Stimulated activated CD4-positive, alpha-beta T cell treated with anti-CD3 and anti-CD28 coated beads, Interleukin-2, amount 100 ng/mL, for 4 hours (primary cell): ENCODE measurements around the gene HMGCR.

ENCODE experiments used
- DNase-seq: peaks from one replicate; pipeline ENCODE4 v3.0.0-alpha.2; 2020; ENCODE audit warnings: low read depth

The HMGCR gene

GRCh38 chr5:75340714-75341478, 3.9 kb downstream of the HMGCR start:
- DNase-seq = no peak

- DNase-seq = no peak
Measured at GRCh38 chr5:75341934-75342333, 4.9 kb downstream of the HMGCR start.

DNA sequence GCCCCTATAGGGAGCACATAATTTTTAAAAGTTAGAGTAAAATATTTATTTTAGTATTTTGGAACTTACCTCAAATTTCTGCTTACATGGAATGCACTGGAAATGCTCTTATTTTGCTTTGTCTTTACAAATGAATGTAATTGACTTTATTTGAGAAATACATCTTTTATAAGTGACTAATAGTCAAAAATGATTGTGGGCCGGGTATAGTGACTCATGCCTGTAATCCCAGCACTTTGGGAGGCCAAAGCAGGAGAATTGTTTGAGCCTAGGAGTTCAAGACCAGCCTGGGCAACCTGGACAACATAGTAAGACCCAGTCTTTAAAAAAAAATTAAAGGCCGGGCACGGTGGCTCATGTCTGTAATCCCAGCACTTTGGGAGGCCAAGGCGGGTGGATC, 5.8 kb downstream of the HMGCR start:
- no peak for DNase-seq

GRCh38 chr5:75348241-75348640, 11.2 kb downstream of the HMGCR start:
- DNase-seq = no peak

GRCh38 chr5:75349663-75350062, 12.6 kb downstream of the HMGCR start:
- no peak for DNase-seq

DNA sequence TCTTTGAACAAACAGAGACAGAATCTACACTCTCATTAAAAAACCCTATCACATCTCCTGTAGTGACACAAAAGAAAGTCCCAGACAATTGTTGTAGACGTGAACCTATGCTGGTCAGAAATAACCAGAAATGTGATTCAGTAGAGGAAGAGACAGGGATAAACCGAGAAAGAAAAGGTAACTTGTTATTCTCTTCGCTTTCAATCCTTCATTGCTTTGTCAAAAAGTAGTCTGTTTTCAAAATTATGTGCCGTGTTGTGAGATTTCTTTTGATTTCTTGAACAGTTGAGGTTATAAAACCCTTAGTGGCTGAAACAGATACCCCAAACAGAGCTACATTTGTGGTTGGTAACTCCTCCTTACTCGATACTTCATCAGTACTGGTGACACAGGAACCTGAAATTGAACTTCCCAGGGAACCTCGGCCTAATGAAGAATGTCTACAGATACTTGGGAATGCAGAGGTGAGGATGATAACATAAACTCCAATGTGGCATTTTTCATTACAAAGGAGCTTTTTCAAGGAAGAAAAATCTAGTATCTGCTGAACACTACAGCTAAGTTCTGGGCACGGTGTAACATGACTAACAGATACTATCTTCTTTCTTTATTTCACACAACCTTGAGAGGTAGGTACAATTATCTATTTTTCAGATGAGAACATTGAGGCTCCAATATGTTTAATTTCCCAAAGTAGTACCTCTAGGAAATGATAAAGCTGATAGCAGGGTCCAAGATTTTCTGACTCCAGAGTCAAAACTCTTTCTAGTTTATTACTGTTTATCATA, 14.3 kb downstream of the HMGCR start:
- no peak for DNase-seq

DNA sequence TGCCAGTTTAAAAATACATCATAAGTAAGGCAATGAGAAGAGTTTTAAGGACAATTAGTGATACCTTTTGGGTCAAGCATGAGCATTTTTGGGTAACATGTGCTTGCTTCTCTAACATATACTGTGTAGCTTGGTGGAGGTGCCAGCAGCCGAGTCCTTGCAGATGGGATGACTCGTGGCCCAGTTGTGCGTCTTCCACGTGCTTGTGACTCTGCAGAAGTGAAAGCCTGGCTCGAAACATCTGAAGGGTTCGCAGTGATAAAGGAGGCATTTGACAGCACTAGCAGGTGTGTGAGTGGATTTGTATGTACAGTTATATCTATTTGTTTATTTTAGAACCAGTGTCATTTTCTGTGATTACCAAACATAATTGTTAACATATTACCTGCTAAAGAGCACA, 18.2 kb downstream of the HMGCR start:
- DNase-seq = no peak

DNA sequence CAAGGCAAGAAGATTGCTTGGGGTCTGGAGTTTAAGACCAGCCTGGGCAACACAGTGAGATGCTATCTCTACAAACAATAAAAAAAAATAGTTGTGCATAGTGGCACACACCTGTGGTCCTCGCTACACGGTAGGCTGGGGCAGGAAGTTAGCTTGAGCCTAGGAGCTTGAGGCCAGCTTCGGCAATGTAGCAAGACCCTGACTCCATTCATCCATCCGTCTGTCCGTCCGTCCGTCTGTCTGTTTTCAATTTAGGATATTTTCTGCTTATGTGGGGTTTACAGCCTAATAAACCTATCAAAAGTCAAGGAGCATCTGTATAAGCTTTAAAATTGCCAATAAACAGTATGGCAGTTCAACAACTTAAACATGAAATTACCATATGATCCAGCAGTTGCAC, 19.7 kb downstream of the HMGCR start:
- no peak for DNase-seq

- DNase-seq = no peak
Measured at GRCh38 chr5:75358117-75358516, 21.1 kb downstream of the HMGCR start.

DNA sequence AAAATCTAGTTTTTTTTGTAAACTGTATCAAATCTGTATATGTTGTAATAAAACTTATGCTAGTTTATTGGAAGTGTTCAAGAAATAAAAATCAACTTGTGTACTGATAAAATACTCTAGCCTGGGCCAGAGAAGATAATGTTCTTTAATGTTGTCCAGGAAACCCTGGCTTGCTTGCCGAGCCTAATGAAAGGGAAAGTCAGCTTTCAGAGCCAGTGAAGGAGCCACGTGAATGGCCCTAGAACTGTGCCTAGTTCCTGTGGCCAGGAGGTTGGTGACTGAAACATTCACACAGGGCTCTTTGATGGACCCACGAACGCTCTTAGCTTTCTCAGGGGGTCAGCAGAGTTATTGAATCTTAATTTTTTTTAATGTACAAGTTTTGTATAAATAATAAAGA, 24.3 kb downstream of the HMGCR start:
- no peak for DNase-seq

DNA sequence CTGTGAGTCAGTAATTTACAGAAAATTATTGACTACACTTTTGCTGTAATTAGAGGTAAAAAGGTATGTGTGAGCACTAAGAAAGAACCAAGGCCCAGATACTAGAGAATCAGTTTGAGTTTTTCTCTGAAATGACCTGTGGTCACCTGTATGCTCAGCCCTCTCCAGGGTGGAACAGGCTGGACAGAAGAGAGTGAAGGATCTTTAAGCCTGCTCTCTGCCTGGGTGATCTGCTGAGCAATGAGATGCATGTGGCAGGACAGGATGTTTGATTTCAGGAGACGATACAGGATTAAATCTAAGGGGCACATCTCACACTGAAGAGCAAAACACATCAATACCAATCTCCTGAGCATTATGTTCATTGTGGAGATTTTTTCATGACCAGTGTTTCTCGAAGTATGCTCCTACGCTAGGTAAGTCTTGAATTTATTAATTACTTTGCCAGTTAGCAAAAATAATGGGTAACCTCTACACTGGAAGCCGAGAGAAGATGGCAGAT, 25.5 kb downstream of the HMGCR start:
- no peak for DNase-seq

GRCh38 chr5:75363111-75363510, 26.1 kb downstream of the HMGCR start:
- DNase-seq = no peak

DNA sequence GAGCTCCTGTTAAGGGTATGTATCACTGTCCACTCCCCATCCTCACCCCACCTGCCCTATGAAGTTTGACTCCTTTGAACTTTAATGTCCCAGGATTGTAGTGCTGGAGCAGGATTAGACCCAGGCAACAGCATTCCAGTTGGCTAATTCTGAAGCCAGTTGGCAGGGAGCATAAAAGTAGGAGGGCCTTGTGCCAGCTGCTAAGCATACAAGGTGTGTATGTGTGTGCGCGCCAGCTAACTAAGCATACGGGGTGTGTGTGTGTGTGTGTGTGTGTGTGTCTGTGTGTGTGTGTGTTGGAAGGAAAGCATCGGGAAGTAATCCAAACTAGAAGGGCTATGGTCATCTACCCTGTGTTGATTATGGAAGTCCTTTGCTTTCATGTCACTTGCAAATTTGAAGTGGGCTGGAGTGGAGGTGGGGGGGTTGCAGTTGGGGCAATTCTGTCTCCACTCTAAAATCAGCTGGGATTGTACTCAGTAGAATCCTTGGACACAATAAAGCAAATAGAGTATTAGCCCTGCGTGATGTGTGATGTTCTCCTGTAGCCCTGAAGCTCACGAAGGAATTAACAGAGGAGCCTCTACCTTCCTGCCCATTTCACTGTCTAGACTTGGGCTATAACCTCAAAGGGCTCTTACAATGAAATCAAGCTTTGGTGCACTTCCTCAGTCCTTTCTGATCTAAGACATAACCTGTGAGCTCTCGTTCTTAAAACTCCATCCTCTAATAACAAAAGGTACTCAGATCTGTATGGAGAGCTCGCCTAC, 26.9 kb downstream of the HMGCR start:
- DNase-seq = no peak

DNA sequence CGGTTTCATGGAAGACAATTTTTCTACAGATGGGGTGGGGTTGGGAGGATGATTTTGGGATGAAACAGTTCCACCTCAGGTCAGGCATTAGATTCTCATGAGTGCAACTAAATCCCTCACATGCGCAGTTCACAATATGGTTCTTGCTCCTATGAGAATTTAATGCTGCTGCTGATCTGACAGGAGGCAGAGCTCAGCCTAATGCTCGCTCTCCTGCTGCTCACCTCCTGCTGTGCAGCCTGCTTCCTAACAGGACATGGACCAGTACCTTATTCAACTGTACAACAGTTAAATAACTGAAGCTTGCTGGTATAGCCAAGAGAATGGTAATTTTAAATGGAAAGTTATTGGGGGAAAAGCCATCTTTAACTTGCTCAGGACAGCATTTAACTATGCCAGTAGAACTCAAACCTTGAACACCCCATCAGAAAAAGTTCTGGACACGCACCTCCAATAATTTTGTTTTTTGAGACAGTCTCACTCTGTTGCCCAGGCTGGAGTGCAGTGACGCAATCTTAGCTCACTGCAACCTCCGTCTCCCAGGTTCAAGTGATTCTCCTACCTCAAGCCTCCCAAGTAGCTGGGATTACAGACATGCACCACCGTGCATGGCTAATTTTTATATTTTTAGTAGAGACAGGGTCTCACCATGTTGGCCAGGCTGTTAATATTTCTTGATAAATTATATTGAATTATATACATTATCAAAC, 27.7 kb downstream of the HMGCR start:
- no peak for DNase-seq

GRCh38 chr5:75365740-75366139, 28.7 kb downstream of the HMGCR start:
- DNase-seq = no peak

- no peak for DNase-seq
Measured at GRCh38 chr5:75366787-75367186, 29.8 kb downstream of the HMGCR start.

GRCh38 chr5:75367401-75367800, 30.4 kb downstream of the HMGCR start:
- no peak for DNase-seq

- DNase-seq = no peak
Measured at GRCh38 chr5:75368391-75368790, 31.4 kb downstream of the HMGCR start.

GRCh38 chr5:75373862-75374261, 36.8 kb downstream of the HMGCR start:
- no peak for DNase-seq

- DNase-seq = no peak
Measured at GRCh38 chr5:75374394-75374814, 37.4 kb downstream of the HMGCR start.

DNA sequence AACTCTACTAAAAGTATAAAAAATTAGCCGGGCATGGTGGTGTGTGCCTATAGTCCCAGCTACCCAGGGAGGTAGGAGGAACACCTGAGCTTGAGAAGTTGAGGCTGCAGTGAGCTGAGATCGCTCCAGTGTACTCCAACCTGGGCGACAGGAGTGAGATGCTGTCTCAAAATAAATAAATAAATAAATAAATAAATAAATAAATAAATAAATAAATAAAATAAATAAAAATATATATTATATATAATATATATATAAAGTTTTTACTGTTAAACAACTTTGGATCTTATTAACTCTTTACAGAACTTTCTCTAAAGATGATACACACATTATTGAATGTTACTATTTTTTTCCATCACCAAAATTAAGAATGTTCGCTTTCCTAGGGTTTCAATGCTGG, 38.4 kb downstream of the HMGCR start:
- no peak for DNase-seq

DNA sequence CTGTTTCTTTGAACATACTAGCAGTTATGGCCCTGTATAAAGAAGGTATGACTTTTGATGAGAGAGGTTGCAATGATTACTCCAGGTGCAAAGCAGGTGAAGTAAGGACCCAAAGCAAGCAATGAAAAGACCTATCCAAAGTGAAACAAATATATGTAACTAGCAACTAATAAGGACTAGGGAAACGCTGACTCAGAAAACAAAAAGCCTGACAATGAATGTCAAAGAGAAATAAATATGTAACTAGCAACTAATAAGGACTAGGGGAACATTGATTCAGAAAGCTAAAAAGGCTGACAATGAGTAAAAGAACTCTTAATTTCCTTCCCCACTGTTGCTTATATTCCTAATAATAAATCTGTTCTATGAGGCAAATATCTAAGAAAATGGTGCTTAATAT, 43.1 kb downstream of the HMGCR start:
- no peak for DNase-seq
